H9 (cell line): ENCODE results near the gene CLEC3B. TPM values are rescaled to one million over a fixed set of nuclear protein-coding genes. Genes with fewer than 3 reads are reported as not detected.

Source experiments
- DNase-seq: peaks from one replicate; pipeline ENCODE4 v3.0.0-alpha.2; 2017
- H2AFZ ChIP-seq: one replicate; pipeline ENCODE4 v1.6.1; 2013; ENCODE audit warnings: mild to moderate bottlenecking, low read length, control low read depth, moderate library complexity
- H2AK5ac ChIP-seq: 2 replicates; pipeline ENCODE4 v1.6.1; 2013; ENCODE audit warnings: low read length, control low read depth, mixed read lengths; ENCODE audit not compliant: insufficient read length
- H2BK120ac ChIP-seq: one replicate; pipeline ENCODE4 v1.6.1; 2013; ENCODE audit warnings: low read depth, mild to moderate bottlenecking, low read length, control low read depth, inconsistent platforms; ENCODE audit not compliant: poor library complexity, severe bottlenecking
- H2BK12ac ChIP-seq: 2 replicates; pipeline ENCODE4 v1.6.1; 2013; ENCODE audit warnings: low read length, control low read depth, mixed read lengths, low read depth; ENCODE audit not compliant: insufficient read length
- H2BK15ac ChIP-seq: 2 replicates; pipeline ENCODE4 v1.6.1; 2013; ENCODE audit warnings: low read depth, low read length, control low read depth
- H2BK20ac ChIP-seq: one replicate; pipeline ENCODE4 v1.6.1; 2013; ENCODE audit warnings: low read depth, mild to moderate bottlenecking, low read length, control low read depth, inconsistent platforms; ENCODE audit not compliant: poor library complexity, severe bottlenecking
- H2BK5ac ChIP-seq: 2 replicates; pipeline ENCODE4 v1.6.1; 2013; ENCODE audit warnings: low read length, control low read depth, mixed read lengths; ENCODE audit not compliant: insufficient read length
- H3K14ac ChIP-seq: 2 replicates; pipeline ENCODE4 v1.6.1; 2013; ENCODE audit warnings: low read length, control low read depth; ENCODE audit not compliant: insufficient read depth
- H3K18ac ChIP-seq: 2 replicates; pipeline ENCODE4 v1.6.1; 2013; ENCODE audit warnings: low read depth, mild to moderate bottlenecking, mixed read lengths, low read length, control low read depth; ENCODE audit not compliant: insufficient read length
- H3K23ac ChIP-seq: 2 replicates; pipeline ENCODE4 v1.6.1; 2013; ENCODE audit warnings: low read length, control low read depth, mixed read lengths, low read depth; ENCODE audit not compliant: insufficient read length
- H3K23me2 ChIP-seq: 2 replicates; pipeline ENCODE4 v1.6.1; 2013; ENCODE audit warnings: low read depth, mild to moderate bottlenecking, mixed read lengths, low read length, control low read depth; ENCODE audit not compliant: insufficient read length, poor library complexity, severe bottlenecking
- H3K27ac ChIP-seq: 2 replicates; pipeline ENCODE4 v1.5.1; 2013; ENCODE audit warnings: low read length, control low read depth, mixed read lengths, low read depth; ENCODE audit not compliant: insufficient read length
- H3K27me3 ChIP-seq: 2 replicates; pipeline ENCODE4 v1.6.1; 2013; ENCODE audit warnings: low read length, control low read depth, inconsistent platforms; ENCODE audit not compliant: insufficient read depth
- H3K4ac ChIP-seq: 2 replicates; pipeline ENCODE4 v1.6.1; 2013; ENCODE audit warnings: low read depth, mild to moderate bottlenecking, control low read depth, inconsistent platforms, low read length, moderate library complexity
- H3K4me1 ChIP-seq: 2 replicates; pipeline ENCODE4 v1.6.1; 2013; ENCODE audit warnings: low read length, control low read depth, inconsistent platforms; ENCODE audit not compliant: insufficient read depth
- H3K4me2 ChIP-seq: 2 replicates; pipeline ENCODE4 v1.6.1; 2013; ENCODE audit warnings: low read length, control low read depth, mixed read lengths; ENCODE audit not compliant: insufficient read length, insufficient read depth
- H3K56ac ChIP-seq: 2 replicates; pipeline ENCODE4 v1.6.1; 2013; ENCODE audit warnings: low read depth, mild to moderate bottlenecking, mixed read lengths, low read length, control low read depth; ENCODE audit not compliant: insufficient read length
- H3K79me1 ChIP-seq: 2 replicates; pipeline ENCODE4 v1.6.1; 2013; ENCODE audit warnings: low read depth, mild to moderate bottlenecking, moderate library complexity, low read length, control low read depth, inconsistent platforms; ENCODE audit not compliant: insufficient read depth, poor library complexity, severe bottlenecking
- H3K79me2 ChIP-seq: 2 replicates; pipeline ENCODE4 v1.6.1; 2013; ENCODE audit warnings: low read length, control low read depth, inconsistent platforms; ENCODE audit not compliant: insufficient read depth
- H3K9ac ChIP-seq: 2 replicates; pipeline ENCODE4 v1.6.1; 2013; ENCODE audit warnings: low read length, control low read depth, mixed read lengths; ENCODE audit not compliant: insufficient read length; ENCODE audit errors: extremely low read depth
- H3K9me3 ChIP-seq: one replicate; pipeline ENCODE4 v1.6.1; 2013; ENCODE audit warnings: low read depth, low read length, inconsistent platforms; ENCODE audit not compliant: control insufficient read depth
- H3T11ph ChIP-seq: one replicate; pipeline ENCODE4 v1.6.1; 2013; ENCODE audit warnings: mild to moderate bottlenecking, low read length, control low read depth, inconsistent platforms
- H4K20me1 ChIP-seq: one replicate; pipeline ENCODE4 v1.6.1; 2013; ENCODE audit not compliant: control insufficient read depth, insufficient read length, insufficient read depth
- H4K5ac ChIP-seq: 2 replicates; pipeline ENCODE4 v1.6.1; 2013; ENCODE audit warnings: low read depth, mild to moderate bottlenecking, mixed read lengths, low read length, control low read depth; ENCODE audit not compliant: insufficient read length
- H4K8ac ChIP-seq: replicated peaks from 2 replicates; pipeline ENCODE4 v1.6.1; 2013; ENCODE audit warnings: low read length, control low read depth, mixed read lengths, low read depth; ENCODE audit not compliant: insufficient read length
- H4K91ac ChIP-seq: 2 replicates; pipeline ENCODE4 v1.6.1; 2013; ENCODE audit warnings: low read depth, mild to moderate bottlenecking, moderate library complexity, mixed read lengths, low read length, control low read depth; ENCODE audit not compliant: insufficient read length
- H3K27ac Mint-ChIP-seq, 3 experiments: 2 replicates in 2 of 3; 3 replicates in 1 of 3; pipeline ENCODE4 v1.8.0; 2020 to 2021; ENCODE audit warnings: mixed read lengths in 3 of 3, mild to moderate bottlenecking in 1 of 3, moderate library complexity in 1 of 3
- H3K27me3 Mint-ChIP-seq: 2 replicates; pipeline ENCODE4 v1.8.0; 2021; ENCODE audit warnings: low read depth, mild to moderate bottlenecking, moderate library complexity, mixed read lengths
- H3K36me3 Mint-ChIP-seq, 3 experiments: 2 replicates in 2 of 3; 3 replicates in 1 of 3; pipeline ENCODE4 v1.8.0; 2020 to 2021; ENCODE audit warnings: low read depth in 3 of 3, mixed read lengths in 3 of 3; ENCODE audit not compliant: insufficient read depth in 1 of 3
- H3K4me1 Mint-ChIP-seq, 2 experiments: 2 replicates each; pipeline ENCODE4 v1.8.0; 2020; ENCODE audit warnings: mixed read lengths in 2 of 2
- H3K4me3 Mint-ChIP-seq, 2 experiments: 2 replicates in 1 of 2; 3 replicates in 1 of 2; pipeline ENCODE4 v1.8.0; 2020 to 2021; ENCODE audit warnings: mild to moderate bottlenecking in 2 of 2, mixed read lengths in 2 of 2, moderate library complexity in 1 of 2
- H3K9me3 Mint-ChIP-seq, 2 experiments: 2 replicates in 1 of 2; 3 replicates in 1 of 2; pipeline ENCODE4 v1.8.0; 2020; ENCODE audit warnings: mild to moderate bottlenecking in 2 of 2, mixed read lengths in 2 of 2, moderate library complexity in 1 of 2
- CTCF ChIP-seq: fragments of 200-600 bp; sonication (generic); conservative IDR thresholded peaks from 3 replicates; pipeline ENCODE4 v1.8.0; 2021; ENCODE audit warnings: antibody characterized with exemption, mild to moderate bottlenecking
- WGBS: extraction: QIAGEN DNeasy Blood & Tissue Kit; methylation state at CpG from one replicate; pipeline ENCODE4 v1.1.7; 2013; ENCODE audit warnings: missing lambda C conversion rate, low lambda C conversion rate, mixed read lengths; ENCODE audit not compliant: insufficient read length; ENCODE audit errors: extremely low coverage; 5-methylcytosine and 5-hydroxymethylcytosine counted together
- total RNA-seq: library from RNA; stranded (reverse); gene quantifications from 2 replicates; pipeline ENCODE4 v1.2.1, GENCODE V29; 2021

The CLEC3B gene
- total RNA-seq, 1 experiment from 2014 or later = not detected

- H3K79me2 ChIP-seq = peaks cover 33% of the 10 kb centered on the region; the same call in 1 of the 2 replicates
- no peak overlapping the region for H4K5ac ChIP-seq
- no peak overlapping the region for H4K8ac ChIP-seq
- no peak overlapping the region for H4K91ac ChIP-seq
- TF ChIP-seq CTCF = no peak
- no peak overlapping the region for H2BK5ac ChIP-seq
- H2BK15ac ChIP-seq = no peak overlapping the region
- H3K27me3 ChIP-seq = no peaks in the 10 kb centered on the region
- H4K20me1 ChIP-seq = no peaks in the 10 kb centered on the region
- peaks cover 10 to 11% of the 10 kb centered on the region in 2 experiments; a peak in 4 of 5 replicates for H3K9me3 Mint-ChIP-seq
- H3T11ph ChIP-seq = no peak overlapping the region
- H3K23me2 ChIP-seq = no peaks in the 10 kb centered on the region
- no peaks in the 10 kb centered on the region; the same call in 1 of the 2 replicates for H3K27me3 Mint-ChIP-seq
- H2AFZ ChIP-seq = no peak overlapping the region
- H3K36me3 Mint-ChIP-seq = peaks cover 18 to 26% (median 19%) of the 10 kb centered on the region in 3 experiments
- H3K4ac ChIP-seq = no peak overlapping the region
- H3K27ac Mint-ChIP-seq = no peak overlapping the region
- H2BK12ac ChIP-seq = no peak overlapping the region
- no peak overlapping the region for H3K56ac ChIP-seq
- H3K4me2 ChIP-seq = no peak overlapping the region
- H3K14ac ChIP-seq = no peak overlapping the region
- no peak overlapping the region for H3K27ac ChIP-seq
- no peaks in the 10 kb centered on the region for H3K4me1 ChIP-seq
- no peak overlapping the region for H3K4me3 Mint-ChIP-seq
- H2BK120ac ChIP-seq = no peak overlapping the region
- no peak overlapping the region for H3K23ac ChIP-seq
- H3K9me3 ChIP-seq = no peaks in the 10 kb centered on the region
- H2AK5ac ChIP-seq = no peak overlapping the region
- H3K4me1 Mint-ChIP-seq = peaks cover 19 to 20% of the 10 kb centered on the region in 2 experiments
- peaks cover 18% of the 10 kb centered on the region for H3K79me1 ChIP-seq
- DNase-seq = no peak
- no peak overlapping the region for H3K18ac ChIP-seq
- H2BK20ac ChIP-seq = no peak overlapping the region
- H3K9ac ChIP-seq = no peak overlapping the region
- WGBS = no CpG with 5 or more reads among the region's 1 CpG
Observed at GRCh38 chr3:44981220-44981619, 44.9 kb upstream of the CLEC3B start.
